Stimulated activated memory B cell treated with anti-CD40 and anti-IgM and Interleukin-4, amounts not matched to agents 10 μg/mL and 1 μg/mL and 100 μg/mL, for 72 hours (primary cell): ENCODE results near the gene RNF151.
"Not testable (repeated sequence)": the region's sequence is repeated elsewhere in the genome, so short reads cannot be mapped to it uniquely, and the experiment has no call there.

Experiments
- ATAC-seq: fragments of 150-1000 bp; cut with Tn5 transposase; 2 replicates; pipeline ENCODE4 v1.10.0; 2021
- H3K27ac Mint-ChIP-seq: one replicate; pipeline ENCODE4 v1.8.0; 2022; ENCODE audit warnings: mild to moderate bottlenecking, mixed read lengths
- H3K27me3 Mint-ChIP-seq: one replicate; pipeline ENCODE4 v1.8.0; 2022; ENCODE audit warnings: mixed read lengths
- H3K36me3 Mint-ChIP-seq: one replicate; pipeline ENCODE4 v1.8.0; 2022; ENCODE audit warnings: mixed read lengths
- H3K4me1 Mint-ChIP-seq: one replicate; pipeline ENCODE4 v1.8.0; 2022; ENCODE audit warnings: mixed read lengths
- H3K4me3 Mint-ChIP-seq: one replicate; pipeline ENCODE4 v1.8.0; 2022; ENCODE audit warnings: mild to moderate bottlenecking, moderate library complexity, mixed read lengths
- H3K9me3 Mint-ChIP-seq: one replicate; pipeline ENCODE4 v1.8.0; 2022; ENCODE audit warnings: mixed read lengths

Gene RNF151

GRCh38 chr16:1966460-1966859 is at the start of gene RNF151:
TSS of gene RNF151 (plus strand) at chr16:1966856. CDS start at chr16:1966882, 26 bp downstream.
- H3K9me3 Mint-ChIP-seq: no peaks in the 10 kb centered on the region
- H3K4me1 Mint-ChIP-seq: peaks cover 45% of the 10 kb centered on the region
- H3K27me3 Mint-ChIP-seq: no peaks in the 10 kb centered on the region
- H3K36me3 Mint-ChIP-seq: peaks cover 24% of the 10 kb centered on the region
- ATAC-seq: no peak
- peak within 1 kb of the TSS; percentile 97 for H3K27ac Mint-ChIP-seq
- peak within 1 kb of the TSS; percentile 84 for H3K4me3 Mint-ChIP-seq

- Mint-ChIP-seq H3K4me1 (peaks cover 12% of the 10 kb centered on the region), H3K36me3 (no peaks in the 10 kb centered on the region), H3K9me3 (no peaks in the 10 kb centered on the region), H3K27me3 (peaks cover 83% of the 10 kb centered on the region), H3K27ac (no peak overlapping the region), H3K4me3 (no peak overlapping the region)
- no peak for ATAC-seq
Measured at GRCh38 chr16:1917056-1917664, 49.5 kb upstream of the RNF151 start.

- Mint-ChIP-seq H3K4me3 (no peak overlapping the region), H3K27me3 (peaks cover 87% of the 10 kb centered on the region), H3K27ac (no peak overlapping the region), H3K4me1 (peaks cover 12% of the 10 kb centered on the region), H3K9me3 (peaks cover 2% of the 10 kb centered on the region), H3K36me3 (no peaks in the 10 kb centered on the region)
- ATAC-seq: no peak
Measured at GRCh38 chr16:1917665-1918350, 48.8 kb upstream of the RNF151 start.

- Mint-ChIP-seq H3K27me3 (peaks cover 87% of the 10 kb centered on the region), H3K4me3 (no peak within 1 kb of the TSS), H3K9me3 (peaks cover 2% of the 10 kb centered on the region), H3K27ac (no peak within 1 kb of the TSS), H3K36me3 (no peaks in the 10 kb centered on the region), H3K4me1 (peaks cover 12% of the 10 kb centered on the region)
- ATAC-seq: no peak
Measured at GRCh38 chr16:1918351-1919326, 48.0 kb upstream of the RNF151 start, which contains the start of gene HS3ST6. TSS of gene HS3ST6 (minus strand) at chr16:1918415. CDS start at chr16:1918323, 92 bp downstream.

- H3K27ac Mint-ChIP-seq: no peak overlapping the region
- ATAC-seq: no peak
Measured at GRCh38 chr16:1919327-1919998, 47.2 kb upstream of the RNF151 start.

GRCh38 chr16:1920122-1920521 is 46.5 kb upstream of the RNF151 start:
- H3K36me3 Mint-ChIP-seq, ATAC-seq, H3K4me3 Mint-ChIP-seq, H3K27ac Mint-ChIP-seq, H3K9me3 Mint-ChIP-seq: not testable (repeated sequence)
- Mint-ChIP-seq H3K4me1 (peaks cover 12% of the 10 kb centered on the region), H3K27me3 (peaks cover 89% of the 10 kb centered on the region)

More at GRCh38 chr16:1919327-1919998, 47.2 kb upstream of the RNF151 start:
- peaks cover 89% of the 10 kb centered on the region for H3K27me3 Mint-ChIP-seq
- peaks cover 12% of the 10 kb centered on the region for H3K4me1 Mint-ChIP-seq
- peaks cover 2% of the 10 kb centered on the region for H3K9me3 Mint-ChIP-seq
- H3K4me3 Mint-ChIP-seq: no peak overlapping the region
- H3K36me3 Mint-ChIP-seq: no peaks in the 10 kb centered on the region

GRCh38 chr16:1920727-1921171 is 45.9 kb upstream of the RNF151 start:
- peaks cover 2% of the 10 kb centered on the region for H3K9me3 Mint-ChIP-seq
- no peak for ATAC-seq
- H3K27ac Mint-ChIP-seq: no peak overlapping the region
- no peak overlapping the region for H3K4me3 Mint-ChIP-seq
- peaks cover 12% of the 10 kb centered on the region for H3K4me1 Mint-ChIP-seq
- H3K36me3 Mint-ChIP-seq: no peaks in the 10 kb centered on the region
- H3K27me3 Mint-ChIP-seq: peaks cover 89% of the 10 kb centered on the region

GRCh38 chr16:1922357-1922756 is 44.3 kb upstream of the RNF151 start:
- no peak for ATAC-seq

GRCh38 chr16:1923299-1924034 is 43.2 kb upstream of the RNF151 start:
- H3K4me3 Mint-ChIP-seq: no peak overlapping the region
- peaks cover 2% of the 10 kb centered on the region for H3K9me3 Mint-ChIP-seq
- H3K36me3 Mint-ChIP-seq: no peaks in the 10 kb centered on the region
- H3K4me1 Mint-ChIP-seq: peaks cover 12% of the 10 kb centered on the region
- H3K27me3 Mint-ChIP-seq: peaks cover 73% of the 10 kb centered on the region
- no peak for ATAC-seq
- no peak overlapping the region for H3K27ac Mint-ChIP-seq

More at GRCh38 chr16:1922357-1922756, 44.3 kb upstream of the RNF151 start:
- Mint-ChIP-seq H3K9me3 (peaks cover 2% of the 10 kb centered on the region), H3K4me3 (no peak overlapping the region), H3K27me3 (peaks cover 74% of the 10 kb centered on the region), H3K4me1 (peaks cover 12% of the 10 kb centered on the region), H3K27ac (no peak overlapping the region), H3K36me3 (no peaks in the 10 kb centered on the region)

- peaks cover 2% of the 10 kb centered on the region for H3K9me3 Mint-ChIP-seq
- H3K36me3 Mint-ChIP-seq: no peaks in the 10 kb centered on the region
- H3K4me1 Mint-ChIP-seq: peaks cover 12% of the 10 kb centered on the region
- H3K27ac Mint-ChIP-seq: no peak overlapping the region
- ATAC-seq: no peak
- no peak overlapping the region for H3K4me3 Mint-ChIP-seq
- peaks cover 68% of the 10 kb centered on the region for H3K27me3 Mint-ChIP-seq
Measured at GRCh38 chr16:1924095-1924494, 42.6 kb upstream of the RNF151 start.

GRCh38 chr16:1926271-1926670 is 40.4 kb upstream of the RNF151 start:
- H3K4me3 Mint-ChIP-seq: no peak overlapping the region
- peaks cover 2% of the 10 kb centered on the region for H3K9me3 Mint-ChIP-seq
- H3K36me3 Mint-ChIP-seq: no peaks in the 10 kb centered on the region
- peaks cover 2% of the 10 kb centered on the region for H3K4me1 Mint-ChIP-seq
- no peak for ATAC-seq
- no peak overlapping the region for H3K27ac Mint-ChIP-seq
- H3K27me3 Mint-ChIP-seq: peaks cover 46% of the 10 kb centered on the region

- Mint-ChIP-seq H3K27ac (peak overlapping the region; percentile 26), H3K9me3 (no peaks in the 10 kb centered on the region), H3K4me1 (no peaks in the 10 kb centered on the region), H3K36me3 (no peaks in the 10 kb centered on the region), H3K27me3 (peaks cover 32% of the 10 kb centered on the region), H3K4me3 (peak overlapping the region; percentile 67)
- ATAC-seq: peak; percentile 14
Measured at GRCh38 chr16:1929105-1929504, 37.6 kb upstream of the RNF151 start.

GRCh38 chr16:1929578-1930337 is 36.9 kb upstream of the RNF151 start:
- H3K27me3 Mint-ChIP-seq: peaks cover 25% of the 10 kb centered on the region
- no peaks in the 10 kb centered on the region for H3K4me1 Mint-ChIP-seq
- H3K36me3 Mint-ChIP-seq: no peaks in the 10 kb centered on the region
- peak overlapping the region; percentile 76 for H3K4me3 Mint-ChIP-seq
- peak overlapping the region; percentile 26 for H3K27ac Mint-ChIP-seq
- no peaks in the 10 kb centered on the region for H3K9me3 Mint-ChIP-seq
- ATAC-seq: peak; percentile 94
